HepG2 (cell line): ENCODE results near the gene RER1. TPM values are rescaled to one million over a fixed set of nuclear protein-coding genes. Genes with fewer than 3 reads are reported as not detected.

Experiments used
- BRCA1 ChIP-seq: sonication (generic); formaldehyde crosslinking; IDR thresholded peaks from 2 replicates; pipeline ENCODE4 v1.4.0; 2020; ENCODE audit warnings: missing genetic modification reagents
- BRD4 ChIP-seq: sonication (generic); formaldehyde crosslinking; IDR thresholded peaks from 2 replicates; pipeline ENCODE4 v1.4.0; 2020; ENCODE audit warnings: missing genetic modification reagents
- MATR3 ChIP-seq: sonication (generic); formaldehyde crosslinking; IDR thresholded peaks from 2 replicates; pipeline ENCODE4 v1.4.0; 2020; ENCODE audit warnings: missing genetic modification reagents
- SIX4 ChIP-seq: sonication (generic); formaldehyde crosslinking; IDR thresholded peaks from 2 replicates; pipeline ENCODE4 v1.4.0; 2020; ENCODE audit warnings: missing genetic modification reagents
- TP53 ChIP-seq: sonication (generic); formaldehyde crosslinking; conservative IDR thresholded peaks from 2 replicates; pipeline ENCODE4 v1.4.0; 2020; ENCODE audit warnings: missing genetic modification reagents
- XRCC5 ChIP-seq: fragments of 200-400 bp; formaldehyde crosslinking; optimal IDR thresholded peaks from 2 replicates; pipeline ENCODE3; 2017; ENCODE audit warnings: mild to moderate bottlenecking, low read length
- ZBTB3 ChIP-seq: sonication (generic); formaldehyde crosslinking; IDR thresholded peaks from 2 replicates; pipeline ENCODE4 v1.4.0; 2020; ENCODE audit warnings: low read depth, mild to moderate bottlenecking, moderate library complexity, missing genetic modification reagents, borderline replicate concordance
- ZFP36 ChIP-seq: fragments of 150-350 bp; IDR thresholded peaks from 2 replicates; pipeline ENCODE4 v1.6.1; 2018; ENCODE audit warnings: borderline replicate concordance, low read length, low read depth; ENCODE audit not compliant: partially characterized antibody
- ZNF124 ChIP-seq: sonication (generic); formaldehyde crosslinking; IDR thresholded peaks from 2 replicates; pipeline ENCODE4 v1.4.0; 2020; ENCODE audit warnings: missing genetic modification reagents
- ZNF263 ChIP-seq: sonication (generic); formaldehyde crosslinking; IDR thresholded peaks from 2 replicates; pipeline ENCODE4 v1.4.0; 2020; ENCODE audit warnings: missing genetic modification reagents
- ZNF282 ChIP-seq: fragments of 450-650 bp; IDR thresholded peaks from 2 replicates; pipeline ENCODE4 v1.6.1; 2018; ENCODE audit not compliant: partially characterized antibody
- polyA plus RNA-seq, 8 experiments: library from polyadenylated mRNA; depleted of rRNA in 3 of 8; stranded (reverse) in 7 of 8; unstranded in 1 of 8; fragments of >200 nt; fragmentation: Illumina TruSeq in 4 of 8; extraction: Trizol in 4 of 8; gene quantifications; 2 replicates each; pipeline versions ENCODE4 v1.2.1 to v1.2.3, GENCODE V29; 2011 to 2016; ENCODE audit warnings: low read depth in 4 of 8, missing spikeins in 1 of 8, mixed read lengths in 1 of 8; ENCODE audit not compliant: insufficient read depth in 1 of 8
- total RNA-seq, 5 experiments: library from RNA; depleted of rRNA; stranded (reverse); fragments of >200 nt; fragmentation: Illumina TruSeq; extraction: Trizol; gene quantifications; 2 replicates each; pipeline ENCODE4 v1.2.3, GENCODE V29; 2016; ENCODE audit warnings: low read depth in 1 of 5
- TF ChIP-seq, protein P1 (sequence below): IDR thresholded peaks from 2 replicates; pipeline ENCODE4 v1.6.1; 2016
- TF ChIP-seq, protein P2 (sequence below): sonication (generic); formaldehyde crosslinking; conservative IDR thresholded peaks from 2 replicates; pipeline ENCODE4 v1.8.0; 2022; ENCODE audit warnings: missing genetic modification reagents
- TF ChIP-seq, protein P3 (sequence below), 2 experiments: sonication (generic) in 1 of 2; formaldehyde crosslinking in 1 of 2; IDR thresholded peaks; 2 replicates each; pipeline versions ENCODE4 v1.6.1 to v1.9.0; 2014 to 2022; ENCODE audit warnings: antibody characterized with exemption in 1 of 2, borderline replicate concordance in 1 of 2, inconsistent platforms in 1 of 2, low read depth in 1 of 2, missing genetic modification reagents in 1 of 2
- TF ChIP-seq, protein P4 (sequence below): sonication (generic); formaldehyde crosslinking; IDR thresholded peaks from 2 replicates; pipeline ENCODE4 v1.8.1; 2023; ENCODE audit warnings: mild to moderate bottlenecking, moderate library complexity, missing genetic modification reagents
- TF ChIP-seq, protein P5 (sequence below): IDR thresholded peaks from 2 replicates; pipeline ENCODE4 v1.6.1; 2012; ENCODE audit warnings: low read depth, low read length, improper control_type of control experiment

RER1 gene
- total and polyA plus RNA-seq, 2 of the 13 experiments (the other 11 are each of a cell fraction or from before 2014, with no cell fraction given): 128 to 164 TPM

DNA sequence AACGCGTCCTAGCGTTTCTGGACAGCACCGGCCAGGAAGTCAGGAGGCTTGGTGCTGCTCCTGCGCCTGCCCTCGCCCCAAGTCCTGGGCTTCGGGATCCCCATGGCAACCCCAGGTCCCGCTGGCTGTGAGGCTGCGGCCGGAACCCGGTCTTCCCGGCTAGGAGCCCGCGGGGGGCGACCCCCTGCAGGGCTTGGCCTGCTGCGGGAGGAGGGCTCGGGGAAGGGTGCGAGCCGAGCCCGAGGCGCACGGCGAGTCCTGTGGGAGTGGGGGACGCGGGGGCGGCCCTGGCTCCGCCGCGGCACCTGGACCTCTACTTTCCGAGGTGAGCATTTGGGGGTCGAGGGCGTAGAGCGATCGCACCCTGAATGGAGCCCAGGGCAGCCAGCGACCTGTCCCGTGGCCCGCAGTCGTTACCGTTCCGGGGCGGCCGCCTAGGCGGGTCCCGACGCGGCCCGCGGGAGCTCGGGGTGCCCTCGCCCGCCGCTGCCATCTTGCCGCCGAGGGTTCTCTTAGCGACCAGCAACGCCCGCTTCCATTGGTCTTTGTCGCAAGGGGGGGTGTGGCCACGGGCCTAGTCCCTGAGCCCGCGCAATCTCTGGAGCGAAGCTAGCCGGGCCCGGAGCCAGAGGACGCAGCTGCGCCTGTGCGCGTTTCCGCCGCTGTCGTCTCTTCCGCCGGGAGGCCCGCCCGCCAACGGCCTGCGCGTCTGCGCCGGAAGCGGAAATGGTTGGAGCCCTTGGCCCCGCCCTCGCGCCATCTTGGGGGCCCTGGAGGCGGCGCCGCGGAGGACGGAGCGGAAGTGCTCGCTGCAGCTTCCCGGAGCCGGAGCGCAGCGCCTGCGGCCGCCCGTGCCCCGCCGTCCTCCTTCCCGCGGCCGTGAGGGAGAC is at the start of gene RER1, which contains the start of gene MORN1 (continued):
- TF ChIP-seq, protein P1, sequence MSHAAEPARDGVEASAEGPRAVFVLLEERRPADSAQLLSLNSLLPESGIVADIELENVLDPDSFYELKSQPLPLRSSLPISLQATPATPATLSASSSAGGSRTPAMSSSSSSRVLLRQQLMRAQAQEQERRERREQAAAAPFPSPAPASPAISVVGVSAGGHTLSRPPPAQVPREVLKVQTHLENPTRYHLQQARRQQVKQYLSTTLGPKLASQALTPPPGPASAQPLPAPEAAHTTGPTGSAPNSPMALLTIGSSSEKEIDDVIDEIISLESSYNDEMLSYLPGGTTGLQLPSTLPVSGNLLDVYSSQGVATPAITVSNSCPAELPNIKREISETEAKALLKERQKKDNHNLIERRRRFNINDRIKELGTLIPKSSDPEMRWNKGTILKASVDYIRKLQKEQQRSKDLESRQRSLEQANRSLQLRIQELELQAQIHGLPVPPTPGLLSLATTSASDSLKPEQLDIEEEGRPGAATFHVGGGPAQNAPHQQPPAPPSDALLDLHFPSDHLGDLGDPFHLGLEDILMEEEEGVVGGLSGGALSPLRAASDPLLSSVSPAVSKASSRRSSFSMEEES (CRISPR knock-in tag): no peak
- TF ChIP-seq ZNF124 (CRISPR knock-in tag) (peak; percentile 50; the same call in 1 of the 2 replicates), SIX4 (CRISPR knock-in tag) (no peak), ZNF263 (peak; percentile 91), XRCC5 (peak; percentile 54), ZFP36 (no peak), ZNF282 (no peak), TP53 (CRISPR knock-in tag) (peak; percentile 70; the same call in 1 of the 2 replicates), BRCA1 (CRISPR knock-in tag) (no peak), MATR3 (CRISPR knock-in tag) (no peak), ZBTB3 (CRISPR knock-in tag) (no peak), BRD4 (CRISPR knock-in tag) (peak; percentile 30; the same call in 1 of the 2 replicates)
- TF ChIP-seq, protein P2, sequence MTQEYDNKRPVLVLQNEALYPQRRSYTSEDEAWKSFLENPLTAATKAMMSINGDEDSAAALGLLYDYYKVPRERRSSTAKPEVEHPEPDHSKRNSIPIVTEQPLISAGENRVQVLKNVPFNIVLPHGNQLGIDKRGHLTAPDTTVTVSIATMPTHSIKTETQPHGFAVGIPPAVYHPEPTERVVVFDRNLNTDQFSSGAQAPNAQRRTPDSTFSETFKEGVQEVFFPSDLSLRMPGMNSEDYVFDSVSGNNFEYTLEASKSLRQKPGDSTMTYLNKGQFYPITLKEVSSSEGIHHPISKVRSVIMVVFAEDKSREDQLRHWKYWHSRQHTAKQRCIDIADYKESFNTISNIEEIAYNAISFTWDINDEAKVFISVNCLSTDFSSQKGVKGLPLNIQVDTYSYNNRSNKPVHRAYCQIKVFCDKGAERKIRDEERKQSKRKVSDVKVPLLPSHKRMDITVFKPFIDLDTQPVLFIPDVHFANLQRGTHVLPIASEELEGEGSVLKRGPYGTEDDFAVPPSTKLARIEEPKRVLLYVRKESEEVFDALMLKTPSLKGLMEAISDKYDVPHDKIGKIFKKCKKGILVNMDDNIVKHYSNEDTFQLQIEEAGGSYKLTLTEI (CRISPR knock-in tag): no peak
- TF ChIP-seq, protein P3, sequence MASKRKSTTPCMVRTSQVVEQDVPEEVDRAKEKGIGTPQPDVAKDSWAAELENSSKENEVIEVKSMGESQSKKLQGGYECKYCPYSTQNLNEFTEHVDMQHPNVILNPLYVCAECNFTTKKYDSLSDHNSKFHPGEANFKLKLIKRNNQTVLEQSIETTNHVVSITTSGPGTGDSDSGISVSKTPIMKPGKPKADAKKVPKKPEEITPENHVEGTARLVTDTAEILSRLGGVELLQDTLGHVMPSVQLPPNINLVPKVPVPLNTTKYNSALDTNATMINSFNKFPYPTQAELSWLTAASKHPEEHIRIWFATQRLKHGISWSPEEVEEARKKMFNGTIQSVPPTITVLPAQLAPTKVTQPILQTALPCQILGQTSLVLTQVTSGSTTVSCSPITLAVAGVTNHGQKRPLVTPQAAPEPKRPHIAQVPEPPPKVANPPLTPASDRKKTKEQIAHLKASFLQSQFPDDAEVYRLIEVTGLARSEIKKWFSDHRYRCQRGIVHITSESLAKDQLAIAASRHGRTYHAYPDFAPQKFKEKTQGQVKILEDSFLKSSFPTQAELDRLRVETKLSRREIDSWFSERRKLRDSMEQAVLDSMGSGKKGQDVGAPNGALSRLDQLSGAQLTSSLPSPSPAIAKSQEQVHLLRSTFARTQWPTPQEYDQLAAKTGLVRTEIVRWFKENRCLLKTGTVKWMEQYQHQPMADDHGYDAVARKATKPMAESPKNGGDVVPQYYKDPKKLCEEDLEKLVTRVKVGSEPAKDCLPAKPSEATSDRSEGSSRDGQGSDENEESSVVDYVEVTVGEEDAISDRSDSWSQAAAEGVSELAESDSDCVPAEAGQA (IDR thresholded peaks at IDR 0.05; ENCODE audit: low read depth): peak; percentile 75
- TF ChIP-seq, protein P3 (CRISPR knock-in tag; IDR thresholded peaks at IDR 0.05; ENCODE audit: borderline replicate concordance): no peak
- TF ChIP-seq, protein P4, sequence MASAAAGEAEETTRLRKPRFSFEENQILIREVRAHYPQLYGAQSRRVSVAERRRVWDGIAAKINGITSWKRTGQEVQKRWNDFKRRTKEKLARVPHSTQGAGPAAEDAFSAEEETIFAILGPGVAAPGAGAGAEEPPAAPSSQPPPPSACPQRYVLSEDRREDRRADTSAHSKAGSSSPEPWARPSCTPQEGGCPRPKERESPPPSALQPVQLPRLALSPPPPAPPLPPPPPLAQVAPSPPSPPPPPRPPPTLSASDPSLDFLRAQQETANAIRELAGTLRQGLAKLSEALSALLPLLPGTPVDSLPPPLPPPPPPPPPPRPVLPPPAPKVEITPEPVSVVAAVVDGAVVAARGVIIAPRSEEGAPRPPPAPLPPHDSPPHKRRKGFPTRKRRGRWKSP (CRISPR knock-in tag): peak; percentile 80
- TF ChIP-seq, protein P5, sequence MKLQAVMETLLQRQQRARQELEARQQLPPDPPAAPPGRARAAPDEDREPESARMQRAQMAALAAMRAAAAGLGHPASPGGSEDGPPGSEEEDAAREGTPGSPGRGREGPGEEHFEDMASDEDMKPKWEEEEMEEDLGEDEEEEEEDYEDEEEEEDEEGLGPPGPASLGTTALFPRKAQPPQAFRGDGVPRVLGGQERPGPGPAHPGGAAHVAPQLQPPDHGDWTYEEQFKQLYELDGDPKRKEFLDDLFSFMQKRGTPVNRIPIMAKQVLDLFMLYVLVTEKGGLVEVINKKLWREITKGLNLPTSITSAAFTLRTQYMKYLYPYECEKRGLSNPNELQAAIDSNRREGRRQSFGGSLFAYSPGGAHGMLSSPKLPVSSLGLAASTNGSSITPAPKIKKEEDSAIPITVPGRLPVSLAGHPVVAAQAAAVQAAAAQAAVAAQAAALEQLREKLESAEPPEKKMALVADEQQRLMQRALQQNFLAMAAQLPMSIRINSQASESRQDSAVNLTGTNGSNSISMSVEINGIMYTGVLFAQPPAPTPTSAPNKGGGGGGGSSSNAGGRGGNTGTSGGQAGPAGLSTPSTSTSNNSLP: no peak
